Right renal cortex interstitium (tissue), 3 donors: Measurements from ENCODE around the gene SIK3. TPM values are rescaled to one million over a fixed set of nuclear protein-coding genes. Genes with fewer than 3 reads are reported as not detected.

Experiments
- DNase-seq, 3 donors: peaks; one replicate each; pipeline ENCODE4 v3.0.0-alpha.2; 2013; ENCODE audit warnings: low read depth in 3 of 3, low spot score in 2 of 3
- polyA plus RNA-seq, 3 donors: library from polyadenylated mRNA; unstranded; fragments of 120-200 nt; gene quantifications; one replicate each; pipeline ENCODE4 v1.2.1, GENCODE V29; 2013; ENCODE audit not compliant: insufficient read length in 3 of 3

SIK3 gene
- polyA plus RNA-seq, 3 donors: 30.8 to 31.9 (median 31.5) TPM

DNA sequence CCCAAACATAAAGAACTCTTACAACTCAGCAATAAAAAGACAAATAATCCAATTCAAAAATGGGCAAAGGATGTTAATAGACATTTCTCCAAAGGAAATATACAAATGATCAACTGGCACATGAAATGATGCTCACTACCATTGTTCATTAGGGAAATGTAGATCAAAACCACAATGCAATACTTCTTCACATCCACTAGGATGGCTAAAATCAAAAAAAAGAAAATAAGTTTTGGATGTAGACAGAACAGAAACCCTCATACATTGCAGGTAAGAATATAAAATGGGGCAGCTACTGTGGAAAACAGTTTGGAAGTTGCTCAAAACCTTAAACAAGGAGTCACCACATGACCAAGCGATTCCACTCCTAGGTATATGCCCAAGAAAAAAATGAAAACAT is 16.3 kb downstream of the SIK3 start:
- no peak for DNase-seq

DNA sequence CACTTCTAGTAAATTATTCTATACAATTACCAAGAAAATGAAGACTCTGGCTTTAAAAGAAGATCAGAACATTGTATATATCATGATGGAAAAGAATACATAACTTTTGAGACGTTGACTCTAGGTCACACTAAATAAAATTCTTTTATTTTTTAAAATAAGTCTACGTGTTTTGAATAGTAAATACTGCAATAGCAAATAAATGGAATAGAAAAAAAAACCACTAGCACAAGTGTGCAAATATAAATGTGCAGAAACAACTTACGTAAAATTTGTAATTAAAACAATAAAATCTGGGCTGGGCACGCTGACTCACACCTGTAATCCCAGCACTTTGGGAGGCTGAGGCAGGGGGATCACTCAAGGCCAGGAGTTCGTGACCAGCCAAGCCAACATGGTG is 17.9 kb downstream of the SIK3 start:
- no peak for DNase-seq

DNA sequence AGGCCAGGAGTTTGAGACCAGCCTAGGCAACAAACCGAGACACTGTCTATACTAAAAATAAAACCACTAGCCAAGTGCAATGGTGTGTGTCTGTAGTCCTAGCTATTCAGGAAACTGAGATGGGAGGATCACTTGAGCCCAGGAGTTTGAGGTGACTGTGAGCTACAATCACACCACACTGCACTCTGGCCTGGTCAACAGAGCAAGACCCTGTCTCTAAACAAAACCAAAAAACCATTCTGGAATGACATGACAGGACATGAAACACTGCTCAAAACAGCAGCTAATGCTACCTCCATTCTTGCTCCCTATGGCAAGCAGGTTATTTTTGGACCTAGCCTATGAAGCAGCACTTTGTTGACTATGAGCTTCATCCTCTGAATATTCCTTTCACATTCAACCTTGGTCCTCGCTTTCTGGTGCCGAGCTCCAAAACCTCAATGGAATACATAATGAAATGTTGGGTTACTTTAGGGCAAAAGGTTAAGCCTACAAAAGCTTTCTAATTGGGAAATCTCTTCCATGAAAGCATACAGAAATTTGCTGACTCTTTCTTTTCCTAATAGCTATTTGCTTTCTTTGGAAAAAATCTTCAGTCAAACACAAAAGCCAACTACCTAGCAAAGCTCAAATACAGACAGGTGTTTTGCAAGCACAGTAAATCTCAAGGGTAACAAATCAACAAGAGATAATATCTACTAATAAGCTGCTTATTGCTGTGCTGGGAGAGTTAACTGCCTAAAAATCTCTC is 21.1 kb downstream of the SIK3 start:
- no peak for DNase-seq

DNA sequence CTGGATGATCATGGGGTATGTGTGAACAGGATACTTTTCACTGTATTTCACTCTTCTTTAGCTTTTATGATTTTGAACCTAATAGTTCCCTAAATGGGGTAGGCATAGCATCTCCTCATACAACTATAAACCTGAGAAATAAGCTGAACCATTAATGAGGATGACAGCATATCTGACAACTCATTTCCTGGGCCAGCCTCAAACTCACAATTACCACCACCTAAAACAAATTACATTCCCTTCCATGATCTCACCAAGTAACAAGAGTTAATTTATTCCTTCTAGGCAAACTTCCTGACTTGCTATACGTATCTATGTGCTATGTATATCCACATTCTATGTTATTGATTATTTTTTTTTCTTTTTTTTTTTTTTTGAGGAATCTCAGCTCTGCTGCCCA is 23.0 kb downstream of the SIK3 start:
- DNase-seq: no peak

DNA sequence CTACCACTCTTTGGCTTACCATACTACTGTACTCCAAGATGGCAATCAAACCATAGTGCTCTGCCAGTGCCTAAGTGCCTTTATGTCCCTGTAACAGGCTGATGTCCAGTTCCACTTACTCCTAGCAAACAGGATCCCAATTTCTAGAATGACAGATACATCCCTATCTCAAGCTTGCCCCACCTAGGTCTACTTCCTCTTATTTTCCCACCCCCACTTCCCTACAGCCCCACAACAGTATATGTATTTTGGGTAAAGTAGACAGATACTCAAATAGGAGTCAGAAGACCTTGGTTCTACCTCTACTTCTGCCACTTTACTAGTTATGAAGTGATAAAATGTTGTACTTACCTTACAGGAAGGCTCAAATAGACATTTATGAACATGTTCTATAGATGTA is 24.1 kb downstream of the SIK3 start:
- DNase-seq: no peak

DNA sequence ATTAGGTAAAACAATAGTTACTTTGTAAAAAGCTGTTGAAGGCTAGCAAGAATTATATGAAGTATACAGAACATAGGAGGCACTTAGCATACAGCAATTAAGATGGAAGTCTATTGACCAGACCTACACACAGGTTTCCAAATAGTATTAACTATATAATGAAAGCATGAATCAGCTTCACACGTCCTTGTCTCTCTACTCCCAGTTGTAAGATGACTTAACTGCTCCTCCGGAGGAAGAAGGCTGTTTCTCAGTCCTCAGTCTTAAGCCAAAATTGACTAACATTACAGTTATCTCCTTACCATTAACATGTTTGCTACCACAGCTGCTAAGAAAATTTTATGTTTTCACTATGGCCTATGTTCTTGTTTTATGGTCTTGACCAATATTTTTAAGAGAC is 24.7 kb downstream of the SIK3 start:
- no peak for DNase-seq

DNA sequence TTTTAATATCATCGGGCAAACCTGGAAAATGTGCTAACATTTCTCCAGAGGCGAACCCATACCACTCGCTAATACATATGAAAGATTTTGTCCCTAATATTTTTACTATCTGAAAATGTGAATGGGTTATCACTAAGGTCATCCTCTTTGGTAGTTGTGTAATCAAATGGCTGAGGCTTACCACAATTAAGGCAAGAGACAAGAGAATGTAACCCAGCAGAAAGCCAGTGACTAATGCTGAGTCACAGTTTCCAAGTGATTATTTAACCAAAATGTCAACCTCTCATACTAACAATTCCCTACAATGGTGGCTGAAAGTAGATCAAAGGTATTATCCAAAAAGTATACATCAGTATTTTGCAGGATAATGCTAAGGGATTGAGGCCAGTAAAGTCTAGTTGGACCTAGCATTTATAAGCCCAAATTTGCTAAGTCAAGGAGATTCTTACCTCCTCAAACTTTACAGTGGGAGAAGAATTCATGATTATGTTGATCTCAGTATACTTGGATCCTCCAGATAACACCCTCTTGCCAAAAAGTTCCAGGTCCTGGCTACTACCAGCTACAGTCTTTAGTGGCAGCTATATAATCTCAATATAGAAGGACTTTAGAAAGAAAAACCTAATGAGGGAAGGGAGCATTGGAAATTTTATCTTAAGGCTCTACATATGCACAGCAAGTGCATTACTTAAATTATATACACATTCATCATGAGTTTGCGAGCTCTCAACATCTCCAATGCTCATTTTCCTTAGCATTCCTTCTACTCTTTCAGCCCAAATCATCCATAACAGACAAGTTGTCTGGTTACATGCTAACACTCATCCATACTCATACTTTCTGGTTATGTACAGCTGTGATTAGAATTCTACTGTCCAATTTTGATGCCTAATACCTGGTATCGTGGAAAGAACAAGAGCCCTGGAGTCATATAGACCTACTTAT is 25.4 kb downstream of the SIK3 start:
- DNase-seq: no peak

DNA sequence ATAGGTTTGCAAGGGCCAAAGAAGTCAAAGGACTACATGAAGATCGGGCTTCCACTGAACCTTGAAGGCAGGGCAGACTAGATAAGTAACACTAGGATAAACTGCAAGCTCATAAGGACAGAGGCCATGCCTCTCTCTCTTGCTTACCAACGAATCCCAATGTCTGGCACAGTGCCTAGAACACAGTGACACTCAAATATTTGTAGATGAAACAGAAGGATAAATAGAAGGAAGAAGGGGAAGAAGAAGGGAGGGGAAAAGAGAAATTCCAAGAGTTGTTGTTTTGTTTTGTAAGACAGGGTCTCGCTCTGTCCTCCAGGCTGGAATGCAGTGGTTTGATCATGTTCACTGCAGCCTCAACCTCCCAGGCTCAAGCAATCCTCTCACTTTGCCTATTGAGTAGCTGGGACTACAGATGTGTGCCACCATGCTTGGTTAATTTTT is 26.9 kb downstream of the SIK3 start:
- no peak for DNase-seq

DNA sequence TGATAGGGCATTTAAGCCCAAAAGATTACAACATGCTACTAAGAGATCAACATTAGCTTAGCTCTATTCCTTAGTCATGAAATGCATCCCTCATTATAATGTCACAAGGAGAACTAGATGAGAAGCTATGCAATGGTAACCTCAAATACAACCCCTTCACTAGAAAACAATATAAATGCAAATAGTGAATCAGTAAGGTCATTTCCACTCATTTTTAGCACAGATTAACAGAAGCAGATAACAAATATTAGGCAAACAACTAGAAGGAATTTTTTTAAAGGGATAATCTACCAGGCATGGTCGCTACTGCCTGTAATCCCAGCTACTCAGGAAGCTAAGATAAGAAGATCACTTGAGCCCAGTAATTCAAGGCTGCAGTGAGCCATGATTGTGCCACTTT is 28.2 kb downstream of the SIK3 start:
- DNase-seq: no peak

DNA sequence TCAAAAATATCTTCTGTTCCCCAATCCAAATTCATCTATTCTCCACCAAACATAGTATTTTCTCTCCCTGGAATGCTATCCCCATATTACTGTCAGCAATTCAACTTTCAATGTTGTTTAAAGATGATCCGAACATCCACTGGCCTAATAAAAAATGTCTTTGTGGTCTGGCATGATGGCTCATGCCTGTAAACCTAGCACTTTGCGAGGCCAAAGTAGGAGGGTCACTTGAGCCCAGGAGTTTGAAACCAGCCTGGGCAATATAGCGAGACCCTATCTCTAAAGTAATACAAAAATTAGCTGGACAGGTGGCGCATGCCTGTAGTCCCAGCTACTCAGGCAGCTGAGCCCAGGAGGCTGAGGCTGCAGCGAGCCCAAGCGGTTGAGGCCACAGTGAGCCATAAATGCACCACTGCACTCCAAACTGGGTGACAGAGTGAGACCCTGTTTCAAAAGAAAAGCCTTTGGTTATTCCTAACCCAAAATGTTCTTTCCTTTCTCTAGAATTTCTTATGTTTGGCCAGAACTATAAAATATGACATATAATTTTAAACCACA is 29.8 kb downstream of the SIK3 start:
- no peak for DNase-seq

DNA sequence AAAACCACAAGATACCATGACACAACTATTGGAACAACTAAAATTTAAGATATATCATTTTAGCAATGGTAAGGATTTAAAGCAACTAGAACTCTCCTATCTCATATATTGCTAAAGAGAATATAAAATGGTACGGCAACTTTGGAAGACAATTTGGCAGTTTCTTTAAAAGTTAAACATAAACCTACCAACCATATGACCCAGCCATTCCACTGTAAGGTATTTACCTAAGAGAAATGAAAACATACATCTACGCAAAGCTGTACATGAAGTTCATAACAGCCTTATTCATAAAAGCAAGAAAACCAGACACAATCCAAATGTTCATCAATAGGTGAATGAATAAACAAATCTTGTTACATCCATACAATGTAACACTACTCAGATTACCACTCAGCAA is 31.3 kb downstream of the SIK3 start:
- no peak for DNase-seq

DNA sequence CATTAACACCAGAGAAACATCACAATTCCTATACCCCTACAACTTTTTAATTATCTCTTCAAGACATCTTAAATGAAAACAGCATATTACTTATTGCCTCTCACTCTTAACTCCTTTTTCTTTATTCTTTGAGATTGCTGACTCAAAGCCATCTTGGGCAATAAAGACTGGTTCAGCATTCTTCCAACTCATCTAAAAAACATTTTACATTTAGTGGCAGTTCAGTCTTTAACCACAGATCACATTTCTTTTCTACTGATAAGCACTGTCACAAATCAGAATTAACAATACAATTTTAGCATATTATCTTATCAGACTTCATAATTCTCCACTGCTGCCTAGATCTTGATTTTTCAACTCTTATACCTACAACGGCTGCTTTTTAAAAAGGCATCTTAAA is 34.0 kb downstream of the SIK3 start:
- no peak for DNase-seq

DNA sequence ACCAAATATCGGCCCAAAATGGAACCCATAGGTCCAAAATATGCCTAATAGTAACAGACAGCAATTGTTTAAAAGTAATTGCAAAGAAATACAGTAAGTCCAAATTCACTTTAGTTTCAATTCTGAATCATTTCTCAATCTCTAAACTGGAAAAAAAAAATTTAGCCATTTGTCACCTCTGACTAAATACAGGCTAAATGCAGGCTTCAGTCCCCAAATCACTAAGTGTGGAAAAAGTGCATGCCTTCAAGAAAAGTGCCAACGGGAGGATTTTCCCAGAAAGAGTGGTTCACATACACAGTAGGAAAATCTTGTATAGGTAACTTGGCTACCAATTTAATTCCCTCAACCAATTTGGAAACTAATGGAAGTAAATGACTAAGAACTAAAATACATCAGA is 35.7 kb downstream of the SIK3 start:
- no peak for DNase-seq

DNA sequence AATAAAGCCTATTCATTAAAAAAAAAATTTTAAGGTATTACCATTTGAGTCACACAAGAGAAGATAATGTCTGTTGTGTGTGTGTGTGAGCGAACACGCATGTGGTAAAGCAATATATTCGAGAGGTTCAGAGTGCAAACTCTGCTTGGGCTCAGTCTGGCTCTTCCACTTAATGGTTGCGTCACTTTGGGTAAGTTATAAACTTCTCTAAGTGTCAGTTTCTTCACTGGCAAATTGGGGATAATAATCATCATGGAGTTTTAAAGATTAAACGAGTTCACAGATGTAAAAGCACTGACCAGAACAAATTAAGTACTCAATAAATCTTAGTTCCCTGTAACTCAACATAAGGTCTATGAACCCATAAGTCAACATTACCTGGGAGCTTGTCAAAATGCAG is 37.0 kb downstream of the SIK3 start:
- DNase-seq: no peak

DNA sequence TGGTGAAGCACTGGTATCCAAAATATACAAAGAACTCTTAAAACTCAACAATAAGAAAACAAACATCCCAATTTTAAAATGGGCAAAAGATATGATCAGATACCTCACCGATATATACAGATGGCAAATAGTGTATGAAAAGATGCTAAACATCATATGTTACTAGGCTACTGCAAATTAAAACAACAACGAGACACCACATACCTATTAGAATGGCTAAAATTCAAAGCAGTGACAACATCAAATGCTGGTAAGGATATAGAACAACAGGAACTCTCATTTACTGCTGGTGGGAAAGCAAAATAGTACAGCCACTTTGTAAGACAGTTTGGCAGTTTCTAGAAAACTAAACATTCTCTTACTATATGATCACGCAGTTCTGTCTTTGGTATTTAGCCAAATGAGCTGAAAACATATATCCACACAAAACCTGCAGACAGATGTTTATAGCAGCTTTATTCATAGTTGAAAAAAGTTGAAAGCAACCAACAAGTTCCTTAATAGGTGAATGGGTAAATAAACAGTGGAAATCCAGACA is 38.5 kb downstream of the SIK3 start:
- no peak for DNase-seq

DNA sequence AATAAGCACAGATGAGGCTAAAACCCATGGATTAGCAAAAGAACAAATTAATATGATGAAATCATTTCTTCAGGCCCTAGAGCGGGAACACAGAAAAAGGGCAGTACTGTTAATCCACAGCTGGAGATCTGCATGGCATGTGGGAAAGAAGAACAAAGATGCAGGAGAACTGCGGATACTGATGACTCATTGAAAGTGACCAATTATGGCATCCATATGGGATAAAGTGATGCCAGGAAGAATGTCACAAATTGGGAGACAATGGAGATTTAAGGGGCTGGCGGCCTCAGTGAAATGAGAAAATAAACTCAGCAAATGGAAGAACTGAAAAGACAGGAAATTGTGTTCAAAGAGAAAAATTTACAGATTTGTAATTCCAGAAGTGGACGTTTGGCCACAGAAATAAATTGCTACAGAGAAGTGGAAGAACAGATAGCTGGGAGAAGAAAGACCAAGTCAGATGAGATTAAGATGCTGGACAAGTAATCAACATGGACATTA is 39.4 kb downstream of the SIK3 start:
- no peak for DNase-seq

DNA sequence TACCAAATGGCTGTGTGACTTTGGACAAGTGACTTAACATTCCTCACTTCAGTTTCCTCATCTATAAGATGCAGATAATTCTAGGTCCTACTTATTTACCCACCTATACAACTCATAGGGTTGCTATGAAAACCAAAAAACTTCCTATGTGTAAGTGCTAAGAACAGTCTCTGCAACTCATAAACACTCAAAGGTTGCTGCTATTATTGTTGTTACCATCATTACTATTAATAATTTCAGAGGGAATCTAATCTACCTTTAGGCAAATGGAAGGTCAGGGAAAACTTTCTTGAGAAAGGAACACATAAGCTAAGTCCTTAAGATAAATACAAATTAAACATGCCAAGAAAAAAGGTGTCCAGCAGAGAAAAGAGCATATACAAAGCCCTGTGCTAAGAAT is 40.5 kb downstream of the SIK3 start:
- no peak for DNase-seq

DNA sequence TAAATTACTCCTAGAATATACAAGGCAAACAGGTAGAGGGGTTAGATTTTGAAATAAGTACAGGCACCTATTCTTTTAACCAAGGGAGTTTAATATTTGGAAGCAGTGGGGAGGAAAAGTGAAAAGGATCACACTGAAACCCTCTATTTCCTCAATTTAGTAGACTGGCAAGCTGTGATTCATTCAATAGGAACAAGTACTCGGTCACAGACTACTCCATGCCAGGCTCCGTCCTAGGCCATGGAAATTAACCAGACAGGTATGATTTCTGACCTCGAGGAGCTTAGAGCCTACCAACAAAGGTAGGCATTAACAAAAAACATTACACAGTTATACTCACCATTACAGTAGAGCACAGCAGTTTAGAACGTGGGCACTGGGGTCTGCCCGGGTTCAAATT is 40.9 kb downstream of the SIK3 start:
- DNase-seq: no peak

DNA sequence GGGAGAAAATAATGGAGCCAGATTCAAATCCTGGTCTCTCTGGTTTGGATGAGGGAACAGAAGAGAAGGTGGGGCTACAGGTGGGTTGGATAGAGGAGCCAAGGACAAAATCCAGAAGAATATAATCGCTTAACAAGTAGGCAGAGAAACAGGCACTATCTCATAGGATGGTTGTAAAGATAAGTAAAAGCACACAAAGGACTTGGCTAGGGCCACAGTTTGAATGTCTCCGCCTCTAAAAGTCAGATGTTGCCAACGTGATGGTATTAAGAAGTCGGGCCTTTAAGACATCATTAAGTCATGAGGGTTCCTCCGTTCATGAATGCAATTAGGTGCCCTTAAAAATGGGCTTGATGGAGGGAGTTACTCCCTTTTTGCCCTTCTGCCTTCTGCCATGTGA is 42.8 kb downstream of the SIK3 start:
- DNase-seq: no peak

DNA sequence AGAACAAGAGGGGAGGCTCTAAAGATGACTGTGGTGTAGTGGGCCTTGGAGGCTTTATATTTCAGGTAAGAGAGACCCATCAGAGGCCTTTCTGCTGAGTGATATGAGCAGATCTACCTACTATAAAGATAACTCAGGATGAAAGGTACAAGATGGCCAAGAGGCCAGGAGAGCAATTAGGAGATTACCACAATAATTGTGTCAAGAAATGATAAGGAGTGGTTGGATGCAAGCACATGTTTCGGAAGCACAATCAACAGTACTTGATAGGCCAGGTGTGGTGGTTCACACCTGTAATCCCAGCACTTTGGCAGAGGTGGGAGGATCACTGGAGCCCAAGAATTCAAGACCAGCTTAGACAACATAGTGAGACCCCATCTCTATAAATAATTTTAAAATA is 43.8 kb downstream of the SIK3 start:
- DNase-seq: no peak
